ENCODE measurements around the gene MAPK8.
"Not testable (repeated sequence)": the region's sequence is repeated elsewhere in the genome, so short reads cannot be mapped to it uniquely, and the experiment has no call there.

The MAPK8 gene

GRCh38 chr10:48306265-48306869 lies at the start of gene MAPK8:
MAPK8 (plus strand) TSS chr10:48306677; CDS start chr10:48401661, 94,984 bp downstream.
- DNase-seq (ENCODE audit: low read depth in 2 of 2), result peak; percentile 92 to 94

GRCh38 chr10:48257407-48257961 lies 49.0 kb upstream of the MAPK8 start:
- no peak for DNase-seq (ENCODE audit: low read depth in 2 of 2)

GRCh38 chr10:48258105-48258504 lies 48.4 kb upstream of the MAPK8 start:
- DNase-seq (ENCODE audit: low read depth in 2 of 2), result no peak

- DNase-seq (ENCODE audit: low read depth in 2 of 2), result no peak
Measured at GRCh38 chr10:48266528-48266927, 39.9 kb upstream of the MAPK8 start.

- DNase-seq (ENCODE audit: low read depth in 2 of 2), result no peak
Measured at GRCh38 chr10:48271047-48271730, 35.3 kb upstream of the MAPK8 start.

- DNase-seq (ENCODE audit: low read depth in 2 of 2), result no peak
Measured at GRCh38 chr10:48272682-48273081, 33.8 kb upstream of the MAPK8 start.

- no peak for DNase-seq (ENCODE audit: low read depth in 2 of 2)
Measured at GRCh38 chr10:48273741-48274140, 32.7 kb upstream of the MAPK8 start.

- no peak for DNase-seq (ENCODE audit: low read depth in 2 of 2)
Measured at GRCh38 chr10:48274636-48275035, 31.8 kb upstream of the MAPK8 start, which contains the start of gene FRMPD2. FRMPD2 (minus strand) TSS chr10:48274696; CDS start chr10:48274567, 129 bp downstream.

GRCh38 chr10:48277093-48277492 lies 29.4 kb upstream of the MAPK8 start:
- DNase-seq (ENCODE audit: low read depth in 2 of 2), result no peak

- DNase-seq (ENCODE audit: low read depth in 2 of 2), result no peak
Measured at GRCh38 chr10:48279081-48279751, 27.3 kb upstream of the MAPK8 start.

GRCh38 chr10:48281697-48282096 lies 24.8 kb upstream of the MAPK8 start:
- DNase-seq (ENCODE audit: low read depth in 2 of 2), result not testable (repeated sequence)

- no peak for DNase-seq (ENCODE audit: low read depth in 2 of 2)
Measured at GRCh38 chr10:48282829-48283228, 23.6 kb upstream of the MAPK8 start.

- DNase-seq (ENCODE audit: low read depth in 2 of 2), result no peak
Measured at GRCh38 chr10:48284002-48284546, 22.4 kb upstream of the MAPK8 start.

GRCh38 chr10:48284811-48285210 lies 21.7 kb upstream of the MAPK8 start:
- no peak for DNase-seq (ENCODE audit: low read depth in 2 of 2)

GRCh38 chr10:48285710-48286109 lies 20.8 kb upstream of the MAPK8 start:
- DNase-seq (ENCODE audit: low read depth in 2 of 2), result no peak

GRCh38 chr10:48286356-48286755 lies 20.1 kb upstream of the MAPK8 start:
- DNase-seq (ENCODE audit: low read depth in 2 of 2), result no peak

GRCh38 chr10:48287417-48288391 lies 18.8 kb upstream of the MAPK8 start:
- DNase-seq (ENCODE audit: low read depth in 2 of 2), result no peak

GRCh38 chr10:48288661-48289060 lies 17.8 kb upstream of the MAPK8 start:
- DNase-seq (ENCODE audit: low read depth in 2 of 2), result no peak

GRCh38 chr10:48289501-48290238 lies 16.8 kb upstream of the MAPK8 start:
- DNase-seq (ENCODE audit: low read depth in 2 of 2), result peak; percentile 8 to 40

GRCh38 chr10:48290286-48290685 lies 16.2 kb upstream of the MAPK8 start:
- DNase-seq (ENCODE audit: low read depth in 2 of 2), result no peak

Measured in stimulated activated CD4-positive, alpha-beta T cell treated with anti-CD3 and anti-CD28 coated beads, Interleukin-1b, Interleukin-23, amount 100 ng/mL, for 4 hours (primary cell).